ENCODE data around the gene TMEM39B.
"Not testable (repeated sequence)": the region's sequence is repeated elsewhere in the genome, so short reads cannot be mapped to it uniquely, and the experiment has no call there.

TMEM39B gene

GRCh38 chr1:32068957-32069588, 3.7 kb upstream of the TMEM39B start:
- FAIRE-seq (no peak), DNase-seq (ENCODE audit: low spot score) (peak; percentile 8)

GRCh38 chr1:32071758-32072621, 749 bp upstream of the TMEM39B start:
- FAIRE-seq (no peak), DNase-seq (ENCODE audit: low spot score) (peak; percentile 13)

GRCh38 chr1:32073299-32074229, 825 bp downstream of the TMEM39B start:
- DNase-seq (ENCODE audit: low spot score) (no peak), FAIRE-seq (no peak)

GRCh38 chr1:32074841-32075240, 2.1 kb downstream of the TMEM39B start:
- no peak for DNase-seq (ENCODE audit: low spot score)
- no peak for FAIRE-seq

- DNase-seq (ENCODE audit: low spot score) = no peak
- no peak for FAIRE-seq
Measured at GRCh38 chr1:32077451-32077850, 4.7 kb downstream of the TMEM39B start.

- FAIRE-seq (no peak), DNase-seq (ENCODE audit: low spot score) (no peak)
Measured at GRCh38 chr1:32082022-32082421, 9.3 kb downstream of the TMEM39B start.

GRCh38 chr1:32086381-32086780, 13.6 kb downstream of the TMEM39B start:
- not testable (repeated sequence) for DNase-seq (ENCODE audit: low spot score); FAIRE-seq

GRCh38 chr1:32091176-32091575, 18.4 kb downstream of the TMEM39B start:
- FAIRE-seq (no peak), DNase-seq (ENCODE audit: low spot score) (no peak)

GRCh38 chr1:32091591-32091990, 18.9 kb downstream of the TMEM39B start:
- no peak for FAIRE-seq
- no peak for DNase-seq (ENCODE audit: low spot score)

- FAIRE-seq = no peak
Measured at GRCh38 chr1:32094746-32095521, 22.2 kb downstream of the TMEM39B start.

GRCh38 chr1:32099426-32099825, 26.7 kb downstream of the TMEM39B start:
- FAIRE-seq (no peak), DNase-seq (ENCODE audit: low spot score) (no peak)

More at GRCh38 chr1:32094746-32095521, 22.2 kb downstream of the TMEM39B start:
- DNase-seq (ENCODE audit: low spot score) = no peak

- DNase-seq (ENCODE audit: low spot score) = no peak
- FAIRE-seq = no peak
Measured at GRCh38 chr1:32100359-32100758, 27.6 kb downstream of the TMEM39B start.

GRCh38 chr1:32100807-32101708, 28.3 kb downstream of the TMEM39B start:
- FAIRE-seq (no peak), DNase-seq (ENCODE audit: low spot score) (peak; percentile 53)

- DNase-seq (ENCODE audit: low spot score) = no peak
- FAIRE-seq = no peak
Measured at GRCh38 chr1:32104127-32104526, 31.4 kb downstream of the TMEM39B start.

GRCh38 chr1:32105338-32105737, 32.6 kb downstream of the TMEM39B start:
- DNase-seq (ENCODE audit: low spot score) (no peak), FAIRE-seq (no peak)

- no peak for FAIRE-seq
- DNase-seq (ENCODE audit: low spot score) = no peak
Measured at GRCh38 chr1:32106663-32107275, 34.0 kb downstream of the TMEM39B start.

- DNase-seq (ENCODE audit: low spot score) (peak; percentile 92), FAIRE-seq (peak; percentile 76)
Measured at GRCh38 chr1:32107742-32108661, 35.3 kb downstream of the TMEM39B start, which contains the start of gene KPNA6. Gene KPNA6, plus strand, starts transcription at chr1:32108056. Its CDS starts 75 bp downstream, at chr1:32108131.

- FAIRE-seq = no peak
Measured at GRCh38 chr1:32111040-32111623, 38.4 kb downstream of the TMEM39B start.

More at GRCh38 chr1:32111040-32111623, 38.4 kb downstream of the TMEM39B start:
- no peak for DNase-seq (ENCODE audit: low spot score)

Measured in RCC 7860 (cell line).